CD4-positive, alpha-beta T cell treated with Interferon gamma for 1 hour (primary cell): ENCODE results near the gene ATP10A.

Experiments
- DNase-seq: peaks from one replicate; pipeline ENCODE4 v3.0.0-alpha.2; 2020

Gene ATP10A

GRCh38 chr15:25633862-25634261 lies 229.3 kb downstream of the ATP10A start:
- DNase-seq = no peak

- no peak for DNase-seq
Observed at GRCh38 chr15:25631971-25632370, 231.2 kb downstream of the ATP10A start.
